22Rv1 (cell line): ENCODE measurements around the gene PPP6R3.

ENCODE experiments used
- H3K27ac ChIP-seq: fragments of 450-650 bp; 2 replicates; pipeline ENCODE4 v1.5.1; 2017
- CTCF ChIP-seq: fragments of 450-650 bp; IDR thresholded peaks from 2 replicates; pipeline ENCODE4 v1.5.1; 2017; ENCODE audit warnings: mild to moderate bottlenecking
- ZFX ChIP-seq: fragments of 450-650 bp; IDR thresholded peaks from 2 replicates; pipeline ENCODE4 v1.6.1; 2017; ENCODE audit warnings: antibody characterized with exemption, borderline replicate concordance

PPP6R3 gene

GRCh38 chr11:68505596-68505995 is 45.0 kb downstream of the PPP6R3 start:
- H3K27ac ChIP-seq, result no peak overlapping the region

GRCh38 chr11:68506908-68507307 is 46.4 kb downstream of the PPP6R3 start:
- TF ChIP-seq CTCF, result no peak
- no peak for TF ChIP-seq ZFX
- H3K27ac ChIP-seq, result no peak overlapping the region

More at GRCh38 chr11:68505596-68505995, 45.0 kb downstream of the PPP6R3 start:
- TF ChIP-seq ZFX, result no peak
- no peak for TF ChIP-seq CTCF

- TF ChIP-seq ZFX (no peak), CTCF (no peak)
- H3K27ac ChIP-seq, result no peak overlapping the region
Observed at GRCh38 chr11:68508425-68508824, 47.9 kb downstream of the PPP6R3 start.

GRCh38 chr11:68509066-68509465 is 48.5 kb downstream of the PPP6R3 start:
- no peak overlapping the region for H3K27ac ChIP-seq
- no peak for TF ChIP-seq ZFX
- TF ChIP-seq CTCF, result no peak

- no peak overlapping the region for H3K27ac ChIP-seq
- TF ChIP-seq ZFX, result no peak
Observed at GRCh38 chr11:68513930-68514487, 53.5 kb downstream of the PPP6R3 start.

GRCh38 chr11:68517121-68517741 is 56.7 kb downstream of the PPP6R3 start:
- H3K27ac ChIP-seq, result no peak overlapping the region
- no peak for TF ChIP-seq CTCF
- no peak for TF ChIP-seq ZFX

GRCh38 chr11:68518191-68518590 is 57.6 kb downstream of the PPP6R3 start:
- no peak overlapping the region for H3K27ac ChIP-seq
- no peak for TF ChIP-seq ZFX
- no peak for TF ChIP-seq CTCF
